HFF-Myc (cell line): ENCODE results near the gene ADGRG3.

Experiments used
- DNase-seq: peaks from one replicate; pipeline ENCODE4 v3.0.0-alpha.2; 2011; ENCODE audit warnings: low read depth; ENCODE audit errors: extremely low read depth
- H3K4me3 ChIP-seq: replicated peaks from 2 replicates; pipeline ENCODE4 v1.5.1; 2011; ENCODE audit warnings: low read depth, mild to moderate bottlenecking, control low read depth, low read length
- TF ChIP-seq, protein P1 (sequence below): IDR thresholded peaks from 2 replicates; pipeline ENCODE4 v1.5.1; 2012; ENCODE audit warnings: mild to moderate bottlenecking, low read depth, low read length, control low read depth; ENCODE audit errors: missing control alignments

Gene ADGRG3

DNA sequence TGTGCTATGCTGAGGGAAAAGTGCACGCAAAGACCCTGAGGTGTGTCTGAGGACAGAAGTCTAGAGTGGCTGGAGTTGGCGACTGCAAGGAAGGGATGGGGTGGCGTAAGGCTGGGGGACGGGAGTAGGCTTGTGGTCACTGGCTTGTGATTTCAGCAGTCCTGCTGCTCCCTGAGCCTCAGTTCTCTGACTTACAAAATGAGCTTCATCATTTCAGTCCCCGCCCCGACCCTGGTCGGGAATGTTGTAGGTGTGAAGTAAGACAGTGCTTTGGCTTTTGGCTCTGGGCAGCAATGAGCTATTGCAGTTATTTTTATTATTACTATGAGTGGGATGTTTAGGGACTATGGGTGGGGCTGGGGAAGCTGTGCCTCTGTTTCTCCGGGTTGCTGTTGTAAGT is 31.1 kb upstream of the ADGRG3 start:
- no peak for DNase-seq
- H3K4me3 ChIP-seq, result no peak overlapping the region
- TF ChIP-seq, protein P1, sequence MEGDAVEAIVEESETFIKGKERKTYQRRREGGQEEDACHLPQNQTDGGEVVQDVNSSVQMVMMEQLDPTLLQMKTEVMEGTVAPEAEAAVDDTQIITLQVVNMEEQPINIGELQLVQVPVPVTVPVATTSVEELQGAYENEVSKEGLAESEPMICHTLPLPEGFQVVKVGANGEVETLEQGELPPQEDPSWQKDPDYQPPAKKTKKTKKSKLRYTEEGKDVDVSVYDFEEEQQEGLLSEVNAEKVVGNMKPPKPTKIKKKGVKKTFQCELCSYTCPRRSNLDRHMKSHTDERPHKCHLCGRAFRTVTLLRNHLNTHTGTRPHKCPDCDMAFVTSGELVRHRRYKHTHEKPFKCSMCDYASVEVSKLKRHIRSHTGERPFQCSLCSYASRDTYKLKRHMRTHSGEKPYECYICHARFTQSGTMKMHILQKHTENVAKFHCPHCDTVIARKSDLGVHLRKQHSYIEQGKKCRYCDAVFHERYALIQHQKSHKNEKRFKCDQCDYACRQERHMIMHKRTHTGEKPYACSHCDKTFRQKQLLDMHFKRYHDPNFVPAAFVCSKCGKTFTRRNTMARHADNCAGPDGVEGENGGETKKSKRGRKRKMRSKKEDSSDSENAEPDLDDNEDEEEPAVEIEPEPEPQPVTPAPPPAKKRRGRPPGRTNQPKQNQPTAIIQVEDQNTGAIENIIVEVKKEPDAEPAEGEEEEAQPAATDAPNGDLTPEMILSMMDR, result no peak

DNA sequence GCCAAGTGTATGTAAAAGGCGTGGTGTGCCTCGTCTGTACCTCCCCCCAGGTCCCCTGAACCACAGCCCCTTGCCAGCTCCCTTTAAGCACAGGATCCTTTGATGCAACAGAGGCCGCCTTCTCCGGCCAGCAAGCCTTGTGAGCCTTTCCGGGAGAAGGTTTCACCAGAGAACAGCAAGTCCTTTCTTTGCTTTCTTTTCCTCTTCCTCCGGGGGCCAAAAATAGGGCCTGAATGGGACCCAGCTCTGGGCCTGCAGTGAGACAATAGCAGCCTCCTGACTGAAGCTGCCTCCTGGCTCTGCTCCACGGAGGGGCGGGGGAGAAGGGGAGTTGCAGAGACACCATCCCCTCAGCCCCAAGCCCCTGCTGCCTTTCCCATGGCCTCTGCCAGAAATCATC is 30.7 kb upstream of the ADGRG3 start:
- TF ChIP-seq, protein P1, result no peak
- DNase-seq, result no peak
- H3K4me3 ChIP-seq, result no peak overlapping the region

DNA sequence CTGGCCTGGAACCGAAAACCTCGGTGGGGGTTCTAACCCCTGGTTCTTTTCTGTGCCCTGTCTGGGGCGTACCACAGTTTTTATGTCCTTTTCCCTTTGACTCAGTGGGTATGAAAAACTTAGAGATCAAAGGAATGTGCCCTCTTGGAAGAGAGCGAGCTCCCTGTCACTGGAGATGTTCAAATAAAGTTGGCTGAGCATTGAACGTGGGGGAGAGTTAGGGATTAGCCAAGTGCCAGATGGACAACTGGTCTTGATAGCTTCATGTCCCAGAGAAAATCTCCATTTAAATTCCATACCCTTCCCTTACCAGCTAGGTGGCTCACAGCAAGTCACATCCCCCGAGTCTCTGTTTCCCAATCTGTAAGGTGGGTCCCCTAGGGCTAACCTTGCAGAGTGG is 30.1 kb upstream of the ADGRG3 start:
- DNase-seq, result no peak
- TF ChIP-seq, protein P1, result no peak

DNA sequence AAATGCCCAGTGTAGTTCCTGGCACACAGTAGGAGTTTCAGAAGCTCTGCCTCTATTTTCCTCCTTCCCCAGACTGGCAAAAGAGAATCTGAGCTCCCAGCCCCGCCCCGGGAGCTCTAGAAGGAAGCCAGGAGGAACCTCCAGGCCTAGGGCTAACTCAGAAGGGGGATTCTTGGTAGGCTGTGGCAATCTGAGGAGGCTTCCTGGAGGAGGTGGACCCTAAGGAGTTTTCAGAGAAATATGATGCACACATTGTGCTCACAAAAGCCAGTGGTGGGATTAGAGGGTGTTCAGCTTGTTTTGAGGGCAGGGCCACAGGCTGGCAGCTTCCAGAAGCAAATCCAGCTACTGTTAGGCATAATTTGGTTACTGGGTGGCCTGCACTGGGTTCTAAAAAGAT is 29.7 kb upstream of the ADGRG3 start:
- TF ChIP-seq, protein P1, result no peak
- no peak overlapping the region for H3K4me3 ChIP-seq
- DNase-seq, result no peak

More for the DNA sequence above, 30.1 kb upstream of the ADGRG3 start:
- H3K4me3 ChIP-seq, result no peak overlapping the region

DNA sequence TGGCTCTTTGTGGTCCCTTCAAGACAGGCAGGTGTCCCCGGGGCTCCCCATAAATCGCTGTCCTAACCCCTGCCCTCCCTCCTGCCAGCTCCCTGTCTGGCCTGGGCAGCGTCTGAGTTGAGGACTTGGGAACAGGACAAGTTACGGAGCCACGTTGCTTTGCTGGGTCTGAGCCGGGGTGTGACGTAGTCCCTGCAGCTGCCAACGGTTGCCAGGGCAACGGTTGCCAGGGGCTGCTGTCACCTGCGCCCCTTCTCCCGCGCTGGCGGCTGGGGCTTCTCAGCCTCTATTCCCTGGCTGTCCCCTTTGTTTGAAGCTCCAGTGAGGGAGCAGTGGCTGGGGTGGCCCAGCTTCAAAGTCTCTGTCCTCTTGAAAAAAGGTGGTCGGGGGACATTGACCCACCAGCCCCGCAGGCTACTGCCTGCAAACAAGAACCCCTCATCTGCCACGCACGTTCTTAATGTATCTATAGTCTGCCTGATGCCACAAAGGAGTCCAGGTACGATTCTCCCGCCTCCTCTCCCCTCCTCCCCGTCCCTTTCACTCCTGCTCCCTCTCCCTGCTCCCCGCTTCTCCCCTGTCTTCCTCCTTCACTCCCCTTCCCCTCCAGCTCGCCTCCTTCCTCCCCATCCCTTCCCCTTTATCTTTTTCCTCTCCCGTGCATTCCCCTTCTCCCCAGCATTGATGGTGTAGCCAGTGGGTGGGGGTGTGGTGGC is 28.8 kb upstream of the ADGRG3 start:
- no peak overlapping the region for H3K4me3 ChIP-seq
- TF ChIP-seq, protein P1, result no peak
- no peak for DNase-seq

DNA sequence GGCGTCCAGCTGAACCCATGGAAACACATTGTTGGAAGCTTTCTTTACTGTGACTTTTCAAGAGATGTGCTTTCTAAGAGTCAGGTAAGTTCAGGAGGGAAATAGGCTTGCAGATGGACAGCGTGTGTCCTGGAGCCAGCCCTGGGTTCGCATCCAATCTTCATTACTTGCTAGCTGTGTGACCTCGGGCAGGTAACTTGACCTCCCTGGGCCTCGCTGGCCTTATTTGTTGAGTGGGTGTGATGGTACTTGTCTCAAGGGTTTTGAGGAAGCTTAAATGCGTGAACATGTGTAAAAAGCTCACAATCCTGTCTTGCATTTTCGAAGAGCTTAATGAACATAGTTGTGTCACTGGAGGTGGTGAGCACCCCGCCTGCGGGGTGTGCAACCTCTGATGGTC is 27.9 kb upstream of the ADGRG3 start:
- no peak for DNase-seq
- H3K4me3 ChIP-seq, result no peak overlapping the region
- TF ChIP-seq, protein P1, result no peak

DNA sequence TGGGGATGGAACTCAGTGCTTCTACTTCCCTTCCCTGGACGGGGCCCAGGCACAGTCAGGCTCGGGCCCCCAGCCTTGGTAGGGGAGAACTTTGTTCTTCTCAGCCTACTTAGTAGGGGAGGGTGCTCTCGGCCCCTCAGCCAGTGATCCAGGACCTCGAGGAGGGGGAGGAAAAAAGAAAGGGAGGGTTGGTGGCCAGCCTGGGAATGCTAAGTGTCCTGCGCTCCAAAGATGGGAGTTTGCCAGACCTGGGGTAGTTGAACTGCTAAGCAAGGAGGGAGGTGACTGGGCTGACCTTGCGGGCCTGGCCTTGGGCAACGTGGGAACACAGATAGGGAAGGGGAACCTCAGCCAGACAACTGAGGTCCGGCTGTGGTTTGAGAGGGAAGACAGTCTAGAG is 27.5 kb upstream of the ADGRG3 start:
- TF ChIP-seq, protein P1, result no peak
- H3K4me3 ChIP-seq, result no peak overlapping the region
- DNase-seq, result no peak
